ENCODE results near the gene GMPR2.

Gene GMPR2

DNA sequence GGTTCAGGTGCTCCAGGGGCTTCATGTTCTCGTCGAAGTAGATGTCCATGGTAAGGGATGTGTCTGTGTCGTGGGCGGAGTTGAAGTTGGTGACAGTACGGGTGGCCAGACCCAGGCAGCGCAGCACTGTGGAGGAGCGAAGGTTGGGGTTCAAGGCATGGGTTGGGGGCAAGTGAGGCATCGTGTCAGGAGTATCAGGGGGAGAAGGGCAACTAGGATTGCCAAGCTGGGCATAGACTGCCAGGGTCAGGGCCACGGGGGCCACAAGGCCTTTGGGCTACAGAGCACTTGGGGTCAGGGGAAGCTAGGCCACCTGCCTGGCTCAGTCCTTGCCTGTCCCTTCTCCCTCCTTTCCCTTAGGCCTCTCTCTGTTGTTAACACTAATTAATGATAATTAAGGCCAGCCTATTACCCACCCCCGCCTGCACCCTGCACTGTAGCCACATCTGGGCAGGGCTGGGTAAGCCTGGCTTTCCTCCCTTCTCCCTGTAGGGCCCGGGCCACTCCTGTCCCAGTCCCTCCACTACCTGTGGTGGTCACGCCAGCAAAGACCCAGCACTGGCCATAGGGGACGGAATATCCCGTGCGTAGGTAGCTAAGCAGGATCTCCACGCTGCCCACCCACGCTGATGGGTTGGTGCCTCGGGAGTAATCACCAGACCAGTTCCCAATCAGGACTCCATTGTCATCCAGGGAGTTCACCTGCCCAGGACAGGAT is 26.0 kb downstream of the GMPR2 start:
- no peak overlapping the region for H3K27ac ChIP-seq
- TF ChIP-seq, protein P1, sequence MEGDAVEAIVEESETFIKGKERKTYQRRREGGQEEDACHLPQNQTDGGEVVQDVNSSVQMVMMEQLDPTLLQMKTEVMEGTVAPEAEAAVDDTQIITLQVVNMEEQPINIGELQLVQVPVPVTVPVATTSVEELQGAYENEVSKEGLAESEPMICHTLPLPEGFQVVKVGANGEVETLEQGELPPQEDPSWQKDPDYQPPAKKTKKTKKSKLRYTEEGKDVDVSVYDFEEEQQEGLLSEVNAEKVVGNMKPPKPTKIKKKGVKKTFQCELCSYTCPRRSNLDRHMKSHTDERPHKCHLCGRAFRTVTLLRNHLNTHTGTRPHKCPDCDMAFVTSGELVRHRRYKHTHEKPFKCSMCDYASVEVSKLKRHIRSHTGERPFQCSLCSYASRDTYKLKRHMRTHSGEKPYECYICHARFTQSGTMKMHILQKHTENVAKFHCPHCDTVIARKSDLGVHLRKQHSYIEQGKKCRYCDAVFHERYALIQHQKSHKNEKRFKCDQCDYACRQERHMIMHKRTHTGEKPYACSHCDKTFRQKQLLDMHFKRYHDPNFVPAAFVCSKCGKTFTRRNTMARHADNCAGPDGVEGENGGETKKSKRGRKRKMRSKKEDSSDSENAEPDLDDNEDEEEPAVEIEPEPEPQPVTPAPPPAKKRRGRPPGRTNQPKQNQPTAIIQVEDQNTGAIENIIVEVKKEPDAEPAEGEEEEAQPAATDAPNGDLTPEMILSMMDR (conservative IDR thresholded peaks at IDR 0.05) = no peak

DNA sequence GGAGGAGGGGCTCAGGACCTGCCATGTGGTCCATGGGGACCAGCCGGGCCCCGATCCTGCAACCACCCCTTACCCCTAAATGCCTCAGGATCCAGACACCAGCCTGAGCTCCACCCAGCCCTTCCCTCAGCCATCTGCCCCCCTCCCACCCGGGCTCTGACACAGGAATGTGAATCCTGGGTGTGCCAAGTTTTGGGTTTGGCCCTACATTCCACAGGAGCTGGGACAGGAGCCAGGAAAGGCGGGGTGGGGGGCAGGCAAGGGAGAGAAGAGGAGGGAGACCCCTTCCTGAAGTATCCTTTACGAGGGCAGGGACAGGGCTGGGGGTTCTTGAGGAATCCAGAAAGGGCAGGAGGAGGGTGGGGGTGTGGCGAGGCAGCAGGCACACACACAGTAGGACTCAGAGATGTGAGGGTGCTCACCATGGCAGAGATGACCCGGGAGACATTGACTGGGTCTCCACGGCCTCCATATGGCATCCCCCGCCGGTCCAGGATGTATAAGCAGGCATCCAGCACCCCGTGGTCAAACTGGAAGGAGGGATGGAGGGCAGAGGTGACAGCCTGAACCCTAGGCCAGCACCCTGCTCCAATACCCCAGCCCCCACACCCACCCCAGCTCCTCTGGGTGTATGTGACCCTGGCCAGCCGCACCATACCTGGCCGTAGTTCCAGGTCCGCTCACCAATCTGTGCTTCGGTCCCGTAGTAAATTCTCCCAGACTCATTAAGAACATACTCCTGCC is 26.7 kb downstream of the GMPR2 start:
- TF ChIP-seq, protein P1 (conservative IDR thresholded peaks at IDR 0.05) = no peak
- no peak overlapping the region for H3K27ac ChIP-seq

DNA sequence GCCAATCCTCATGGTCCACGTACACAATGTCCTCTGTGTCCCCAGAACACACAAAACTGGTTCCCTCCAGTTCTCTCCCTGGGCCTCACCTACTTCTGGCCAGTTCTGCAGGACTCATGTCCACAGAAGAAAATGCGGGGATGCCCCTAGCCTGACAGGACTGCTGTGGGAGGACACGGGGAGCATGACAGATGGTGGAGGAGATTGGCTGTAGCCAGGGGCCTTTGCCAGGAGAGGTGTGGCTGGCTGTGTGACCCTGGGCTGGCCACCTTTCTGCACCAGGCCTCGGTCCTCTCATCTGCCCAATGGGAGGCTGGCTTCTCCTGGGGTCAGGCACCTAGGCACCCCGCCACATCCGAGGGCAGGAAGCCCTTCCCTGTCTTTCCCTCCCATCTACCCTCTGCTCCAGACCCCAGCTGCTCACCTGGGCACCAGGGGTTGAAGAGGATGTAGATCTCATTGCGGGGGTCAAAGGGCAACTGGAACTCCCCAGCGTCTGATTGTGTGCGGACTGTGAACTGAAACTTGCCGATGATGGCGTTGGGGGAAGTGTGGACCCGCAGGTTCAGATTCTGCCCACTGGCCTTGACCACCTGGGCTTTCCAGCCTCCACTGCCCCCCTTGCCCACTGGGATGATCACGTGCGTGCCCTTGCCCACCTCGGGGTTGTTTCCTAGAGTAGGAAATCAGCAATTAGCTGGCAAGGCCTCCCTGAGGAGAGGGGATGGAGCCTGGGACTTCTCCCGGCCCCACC is 27.5 kb downstream of the GMPR2 start:
- no peak overlapping the region for H3K27ac ChIP-seq
- TF ChIP-seq, protein P1 (conservative IDR thresholded peaks at IDR 0.05) = no peak

DNA sequence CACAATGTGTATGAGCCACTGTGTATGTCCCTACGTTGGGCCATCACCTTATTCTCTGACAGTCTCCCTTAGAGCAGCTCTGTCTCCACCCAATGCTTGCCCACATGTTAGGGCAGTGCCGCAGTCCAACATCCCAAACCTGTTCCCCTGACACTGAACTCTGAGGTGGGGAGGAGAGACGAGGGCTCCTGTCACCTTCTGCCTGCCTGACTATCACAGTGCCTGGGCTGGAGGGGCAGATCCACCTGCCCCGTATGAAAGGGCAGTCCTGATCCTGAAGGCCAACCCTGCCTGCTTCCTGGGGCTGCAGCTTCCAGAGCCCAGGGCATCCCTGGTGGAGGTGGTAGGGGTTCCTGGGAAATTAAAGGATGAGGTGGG is 28.0 kb downstream of the GMPR2 start:
- TF ChIP-seq, protein P1 (conservative IDR thresholded peaks at IDR 0.05) = no peak
- H3K27ac ChIP-seq = no peak overlapping the region

DNA sequence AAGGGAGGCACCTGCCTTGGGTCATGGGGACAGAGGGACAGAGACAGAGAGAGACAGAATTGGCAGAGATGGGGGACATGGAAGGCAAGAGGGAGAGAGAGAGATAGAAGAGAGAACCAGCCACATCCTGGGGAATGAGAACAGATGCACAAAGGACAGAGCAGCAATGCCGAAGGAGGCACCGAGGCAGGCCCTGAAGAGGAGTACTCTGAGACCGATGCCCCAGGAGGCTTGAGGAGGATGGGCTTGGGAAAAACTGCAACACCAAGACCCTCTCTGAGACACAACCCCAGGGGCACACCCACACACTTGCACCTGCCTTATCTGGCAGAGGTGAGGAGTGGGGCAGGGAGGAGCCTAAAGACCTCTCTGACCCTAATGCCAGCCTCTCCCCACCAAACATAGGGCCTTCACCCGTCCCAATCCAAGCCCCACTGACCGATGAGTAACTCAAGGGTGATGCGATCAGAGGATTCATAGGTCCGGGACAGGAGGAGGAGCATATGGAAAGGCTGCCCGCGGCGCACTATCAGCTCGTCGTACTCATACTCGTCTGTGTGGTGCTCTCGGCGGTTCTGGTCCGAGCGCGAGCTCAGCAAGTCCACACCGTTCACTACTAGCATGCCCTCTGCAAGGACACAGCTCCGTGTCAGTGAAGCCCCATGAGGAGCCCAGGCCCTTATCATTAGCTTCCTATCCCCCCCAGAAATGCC is 28.7 kb downstream of the GMPR2 start:
- TF ChIP-seq, protein P1 (conservative IDR thresholded peaks at IDR 0.05) = no peak
- no peak overlapping the region for H3K27ac ChIP-seq

DNA sequence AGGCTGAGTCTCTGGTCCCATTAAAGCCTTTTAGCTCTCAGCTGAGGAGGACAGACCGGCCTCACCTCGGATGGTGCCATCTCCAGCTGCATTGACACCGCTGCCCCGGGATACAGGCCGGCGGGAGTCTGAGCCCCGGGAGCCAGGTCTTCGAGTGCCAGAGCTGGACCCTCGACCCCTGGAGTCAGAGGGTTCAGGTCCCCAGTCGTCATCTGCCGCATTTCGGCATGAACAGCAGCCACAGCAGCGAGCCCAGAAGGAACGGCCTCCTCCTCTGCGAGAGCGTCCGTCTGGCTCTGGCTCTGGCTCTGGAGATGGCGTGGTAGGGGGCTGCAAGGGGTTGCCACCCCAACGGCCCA is 29.2 kb downstream of the GMPR2 start:
- TF ChIP-seq, protein P1 (conservative IDR thresholded peaks at IDR 0.05) = no peak
- no peak overlapping the region for H3K27ac ChIP-seq
